GM12878 (cell line): Measurements from ENCODE around the gene ANKS1A. TPM values are rescaled to one million over a fixed set of nuclear protein-coding genes. Genes with fewer than 3 reads are reported as not detected.

Experiments
- ATAC-seq: fragments of 200-7000 bp; cut with Tn5 transposase; 3 replicates; pipeline ENCODE4 v1.9.1; 2020; ENCODE audit warnings: mild to moderate bottlenecking, moderate library complexity
- BruUV-seq: library from RNA; stranded (reverse); fragments of 400-500 nt; replicated peaks from 2 replicates; lab custom pipeline; 2021; lab: Mats Ljungman, UMichigan
- CTCF ChIA-PET: fragments of 300-600 bp; sonication (Branson Sonifier 250); formaldehyde crosslinking; extraction: SDS; loops from one replicate; lab custom pipeline; 2021; ENCODE audit warnings: inconsistent platforms; lab: Yijun Ruan, JAX
- POLR2A ChIA-PET: fragments of 350-600 bp; formaldehyde crosslinking; extraction: SDS; loops from one replicate; lab custom pipeline; 2021; ENCODE audit warnings: inconsistent platforms; lab: Charles Lee
- RAD21 ChIA-PET: fragments of 300-600 bp; sonication (Branson Sonifier 250); formaldehyde crosslinking; loops from one replicate; lab custom pipeline; 2023; ENCODE audit warnings: antibody characterized with exemption; ENCODE audit not compliant: unreplicated experiment; lab: Charles Lee
- SMC1A ChIA-PET: fragments of 300-600 bp; sonication (Branson Sonifier 250); formaldehyde crosslinking; loops from one replicate; lab custom pipeline; 2023; ENCODE audit not compliant: unreplicated experiment, uncharacterized antibody; lab: Charles Lee
- DNase-seq: peaks from one replicate; pipeline ENCODE4 v3.0.0-alpha.2; 2011; ENCODE audit warnings: low read depth, low spot score
- FAIRE-seq: peaks from 3 replicates; lab custom pipeline; 2011; peaks lifted over from hg19 to GRCh38; lab: Jason Lieb, UNC
- H2AFZ ChIP-seq: 2 replicates; pipeline ENCODE4 v1.6.0; 2011; ENCODE audit warnings: low read depth, low read length, control low read depth; ENCODE audit not compliant: control insufficient read depth
- H3K27ac ChIP-seq: 2 replicates; pipeline ENCODE4 v1.5.1; 2011; ENCODE audit warnings: control low read depth; ENCODE audit not compliant: control insufficient read depth, insufficient read depth
- H3K27me3 ChIP-seq, 2 experiments: replicated peaks in 1 of 2; 2 replicates each; pipeline versions ENCODE4 v1.6.0 to v1.6.1; 2011; ENCODE audit warnings: low read length in 1 of 2; ENCODE audit not compliant: control insufficient read depth in 2 of 2, insufficient read depth in 2 of 2
- H3K36me3 ChIP-seq, 2 experiments: 2 replicates each; pipeline ENCODE4 v1.5.1; 2011; ENCODE audit warnings: low read length in 1 of 2; ENCODE audit not compliant: control insufficient read depth in 2 of 2, insufficient read depth in 2 of 2
- H3K4me1 ChIP-seq: 2 replicates; pipeline ENCODE4 v1.6.1; 2011; ENCODE audit warnings: mild to moderate bottlenecking, low read length, moderate library complexity, mixed read lengths; ENCODE audit not compliant: control insufficient read depth, insufficient read depth
- H3K4me2 ChIP-seq: 2 replicates; pipeline ENCODE4 v1.6.0; 2011; ENCODE audit warnings: control low read depth; ENCODE audit not compliant: control insufficient read depth, insufficient read depth
- H3K4me3 ChIP-seq: fragments of 200-600 bp; sonication (generic); 2 replicates; pipeline ENCODE4 v1.5.1; 2016
- H3K79me2 ChIP-seq: 2 replicates; pipeline ENCODE4 v1.6.0; 2011; ENCODE audit warnings: low read length; ENCODE audit not compliant: control insufficient read depth, insufficient read depth
- H3K9ac ChIP-seq: 2 replicates; pipeline ENCODE4 v1.8.0; 2011; ENCODE audit warnings: low read length, control low read depth, mixed read lengths; ENCODE audit not compliant: control insufficient read depth, insufficient read depth
- H3K9me3 ChIP-seq: replicated peaks from 3 replicates; pipeline ENCODE4 v1.5.1; 2011; ENCODE audit warnings: mild to moderate bottlenecking, low read length; ENCODE audit not compliant: control insufficient read depth, insufficient read depth
- H4K20me1 ChIP-seq: 2 replicates; pipeline ENCODE4 v1.6.0; 2011; ENCODE audit not compliant: control insufficient read depth, insufficient read depth
- BACH1 ChIP-seq: fragments of 450-650 bp; IDR thresholded peaks from 2 replicates; pipeline ENCODE4 v1.6.1; 2017; ENCODE audit warnings: mild to moderate bottlenecking, borderline replicate concordance
- CHD2 ChIP-seq: IDR thresholded peaks from 2 replicates; pipeline ENCODE4 v1.6.1; 2011; ENCODE audit warnings: low read depth, low read length, improper control_type of control experiment, borderline replicate concordance
- EZH2 ChIP-seq: IDR thresholded peaks from 2 replicates; pipeline ENCODE4 v1.6.1; 2012; ENCODE audit warnings: low read depth, mild to moderate bottlenecking, control low read depth, inconsistent platforms, low read length, borderline replicate concordance; ENCODE audit not compliant: control insufficient read depth
- FOS ChIP-seq: IDR thresholded peaks from 3 replicates; pipeline ENCODE4 v1.6.1; 2011; ENCODE audit warnings: borderline replicate concordance; ENCODE audit not compliant: insufficient read length; ENCODE audit errors: extremely low read depth
- HDGF ChIP-seq: fragments of 450-650 bp; IDR thresholded peaks from 2 replicates; pipeline ENCODE4 v1.6.1; 2016; ENCODE audit warnings: antibody characterized with exemption
- IRF5 ChIP-seq: fragments of 450-650 bp; IDR thresholded peaks from 2 replicates; pipeline ENCODE4 v1.6.1; 2017; ENCODE audit warnings: borderline replicate concordance
- KDM1A ChIP-seq: fragments of 200-600 bp; sonication (generic); IDR thresholded peaks from 2 replicates; pipeline ENCODE4 v1.6.1; 2016; ENCODE audit warnings: borderline replicate concordance
- PML ChIP-seq: IDR thresholded peaks from 2 replicates; pipeline ENCODE4 v1.6.1; 2012; ENCODE audit warnings: low read length, inconsistent platforms
- SP1 ChIP-seq: IDR thresholded peaks from one replicate; pipeline ENCODE4 v1.6.1; 2011; ENCODE audit warnings: low read depth, low read length
- TCF3 ChIP-seq: IDR thresholded peaks from 2 replicates; pipeline ENCODE4 v1.6.1; 2012; ENCODE audit warnings: low read depth, mild to moderate bottlenecking, low read length, borderline replicate concordance; ENCODE audit not compliant: insufficient read depth
- ZSCAN29 ChIP-seq: fragments of 450-650 bp; IDR thresholded peaks from 2 replicates; pipeline ENCODE4 v1.6.1; 2017; ENCODE audit warnings: mild to moderate bottlenecking, moderate library complexity
- WGBS: methylation state at CpG from one replicate; pipeline ENCODE4 v1.1.6; 2016; ENCODE audit warnings: low lambda C conversion rate; ENCODE audit not compliant: insufficient replicate concordance, insufficient coverage; ENCODE audit errors: missing lambda C conversion rate; 5-methylcytosine and 5-hydroxymethylcytosine counted together
- in situ Hi-C: fragments of 300-500 bp; cut with MboI; formaldehyde crosslinking; loops from 9 replicates; pipeline ENCODE4 v1.14.3; 2018; ENCODE audit warnings: mixed read lengths
- intact Hi-C: fragments of 100-400 bp; cut with micrococcal nuclease; formaldehyde crosslinking; loops from one replicate; pipeline ENCODE4 v1.14.2; 2022; ENCODE audit not compliant: unreplicated experiment
- polyA plus RNA-seq, 11 experiments: library from polyadenylated mRNA; depleted of rRNA in 4 of 11; unstranded in 6 of 11; stranded (reverse) in 5 of 11; fragments of >200 nt; fragmentation: Nextera tagmentation in 4 of 11; fragmentation: Illumina TruSeq in 1 of 11; extraction: Ambion mirVana in 4 of 11; extraction: Trizol in 1 of 11; gene quantifications; 1 replicate in 1 of 11; 2 replicates in 10 of 11; pipeline versions ENCODE4 v1.2.1 to v1.2.3, GENCODE V29; 2011 to 2016; ENCODE audit warnings: inconsistent platforms in 2 of 11, missing spikeins in 2 of 11, low read depth in 1 of 11
- total RNA-seq, 4 experiments: library from RNA; depleted of rRNA in 3 of 4; stranded (reverse); fragments of >200 nt in 3 of 4; fragmentation: Illumina TruSeq in 1 of 4; extraction: Trizol in 1 of 4; gene quantifications; 2 replicates each; pipeline versions ENCODE4 v1.2.1 to v1.2.3, GENCODE V29; 2013 to 2021

The ANKS1A gene
- total and polyA plus RNA-seq, 10 of the 15 experiments (the other 5 are each of a cell fraction or from before 2014, with no cell fraction given) = 0.60 to 7.0 (median 3.0) TPM

GRCh38 chr6:35064290-35064689 is 175.2 kb downstream of the ANKS1A start:
- DNase-seq = no peak
- ChIA-PET RAD21 (no interaction called here), POLR2A (no interaction called here), CTCF (no interaction called here), SMC1A (interaction anchor here (1.1 kb wide), 1 partner anchor 78 kb away, joined by 3 read pairs; no protein-coding TSS in a partner anchor)
- Histone ChIP-seq H3K79me2 (no peaks in the 10 kb centered on the region), H4K20me1 (no peaks in the 10 kb centered on the region), H3K4me1 (no peaks in the 10 kb centered on the region), H3K27me3 (no peaks in the 10 kb centered on the region), H3K9me3 (no peaks in the 10 kb centered on the region), H3K4me2 (no peak overlapping the region), H3K27ac (no peak overlapping the region), H3K36me3 (no peaks in the 10 kb centered on the region), H3K9ac (no peak overlapping the region), H3K4me3 (no peak overlapping the region), H2AFZ (no peak overlapping the region)
- in situ Hi-C loops (no loop called here), intact Hi-C loops (no loop called here)
- FAIRE-seq = no peak
- 53% methylated on average over 8 of the region's 8 CpGs for WGBS
- BruUV-seq = no TSS peak
- TF ChIP-seq ZSCAN29 (no peak), HDGF (no peak), CHD2 (no peak), EZH2 (no peak), TCF3 (no peak), KDM1A (no peak), SP1 (no peak), PML (no peak), IRF5 (no peak), FOS (no peak), BACH1 (no peak)
- no peak for ATAC-seq
